DND-41 (cell line): ENCODE results near the gene NSMF.

Experiments used
- ATAC-seq: fragments of 200-7000 bp; cut with Tn5 transposase; 3 replicates; pipeline ENCODE4 v1.9.1; 2021; ENCODE audit warnings: low read depth; ENCODE audit not compliant: insufficient read depth
- DNase-seq: peaks from one replicate; pipeline ENCODE4 v3.0.0-alpha.2; 2020
- H2AFZ ChIP-seq: 2 replicates; pipeline ENCODE4 v1.6.0; 2012; ENCODE audit warnings: low read depth, low read length
- H3K27ac ChIP-seq: 2 replicates; pipeline ENCODE4 v1.5.1; 2012; ENCODE audit warnings: low read length, inconsistent platforms
- H3K27me3 ChIP-seq: fragments of 200-600 bp; sonication (generic); 2 replicates; pipeline ENCODE4 v1.6.0; 2012; ENCODE audit warnings: low read length, mild to moderate bottlenecking, inconsistent platforms; ENCODE audit not compliant: insufficient read depth, poor library complexity
- H3K36me3 ChIP-seq: 2 replicates; pipeline ENCODE4 v1.5.1; 2012; ENCODE audit warnings: low read length, inconsistent platforms; ENCODE audit not compliant: insufficient read depth
- H3K4me1 ChIP-seq: 2 replicates; pipeline ENCODE4 v1.5.1; 2012; ENCODE audit warnings: mild to moderate bottlenecking, low read length; ENCODE audit not compliant: insufficient read depth
- H3K4me2 ChIP-seq: 2 replicates; pipeline ENCODE4 v1.6.0; 2012; ENCODE audit warnings: mild to moderate bottlenecking, moderate library complexity, low read length, inconsistent platforms; ENCODE audit not compliant: insufficient read depth
- H3K4me3 ChIP-seq, 2 experiments: fragments of 200-600 bp in 1 of 2; shearing (Covaris generic) in 1 of 2; 2 replicates each; pipeline ENCODE4 v1.5.1; 2012 to 2016; ENCODE audit warnings: inconsistent platforms in 2 of 2, low read length in 2 of 2, mild to moderate bottlenecking in 2 of 2, low read depth in 1 of 2, moderate library complexity in 1 of 2
- H3K79me2 ChIP-seq: 2 replicates; pipeline ENCODE4 v1.6.0; 2012; ENCODE audit warnings: low read length, inconsistent platforms; ENCODE audit not compliant: insufficient read depth
- H3K9ac ChIP-seq: 2 replicates; pipeline ENCODE4 v1.6.0; 2012; ENCODE audit warnings: low read depth, mild to moderate bottlenecking, inconsistent platforms, low read length, moderate library complexity
- H3K9me3 ChIP-seq: 2 replicates; pipeline ENCODE4 v1.5.1; 2012; ENCODE audit warnings: low read length, moderate library complexity, mild to moderate bottlenecking, inconsistent platforms; ENCODE audit not compliant: insufficient read depth, severe bottlenecking
- H4K20me1 ChIP-seq: 2 replicates; pipeline ENCODE4 v1.6.0; 2012; ENCODE audit warnings: low read length; ENCODE audit not compliant: insufficient read depth
- EZH2 ChIP-seq: IDR thresholded peaks from 3 replicates; pipeline ENCODE4 v1.6.1; 2012; ENCODE audit warnings: borderline replicate concordance, low read depth, mild to moderate bottlenecking, moderate library complexity, low read length, inconsistent platforms; ENCODE audit not compliant: severe bottlenecking
- TF ChIP-seq, protein P1 (sequence below): IDR thresholded peaks from 2 replicates; pipeline ENCODE4 v1.5.1; 2012; ENCODE audit warnings: borderline replicate concordance, low read length, moderate library complexity, mild to moderate bottlenecking; ENCODE audit not compliant: poor library complexity, severe bottlenecking; ENCODE audit errors: extremely low read depth

The NSMF gene

DNA sequence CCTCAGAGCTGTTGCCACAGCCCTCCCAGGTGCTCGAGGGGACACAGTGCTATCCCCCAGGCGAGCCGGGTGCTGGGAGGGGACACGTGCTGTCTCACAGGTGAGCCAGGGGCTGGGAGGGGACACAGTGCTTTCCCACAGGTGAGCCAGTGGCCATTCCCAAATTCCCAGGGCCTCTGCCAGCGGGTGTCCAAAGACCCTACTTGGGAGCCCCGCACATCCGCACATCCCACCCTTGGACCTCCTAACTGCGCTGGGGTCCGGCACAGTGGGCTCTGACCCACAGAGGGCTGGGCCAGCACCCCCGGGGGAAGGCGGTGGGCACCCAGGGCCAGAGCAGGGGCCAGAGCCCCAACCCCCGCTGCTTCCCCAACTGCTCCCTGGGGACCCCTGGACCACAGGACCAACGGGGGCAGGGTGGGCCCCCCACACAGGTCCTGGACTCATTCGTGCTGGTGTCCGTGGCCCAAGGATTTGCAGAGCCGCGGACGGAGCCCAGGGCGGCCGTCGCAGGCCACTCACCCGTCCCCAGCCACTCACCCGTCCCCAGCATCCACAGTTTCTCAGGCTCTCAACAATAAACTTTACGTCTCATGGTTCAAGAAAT is 54.1 kb downstream of the NSMF start:
- H2AFZ ChIP-seq = no peak overlapping the region
- no peak overlapping the region for H3K27ac ChIP-seq
- H3K79me2 ChIP-seq = no peaks in the 10 kb centered on the region
- ATAC-seq (no peak), DNase-seq (no peak)
- H3K4me3 ChIP-seq = no peak overlapping the region
- no peaks in the 10 kb centered on the region for H3K36me3 ChIP-seq
- H3K4me2 ChIP-seq = no peak overlapping the region
- H3K27me3 ChIP-seq = no peaks in the 10 kb centered on the region
- TF ChIP-seq EZH2 = no peak
- TF ChIP-seq, protein P1, sequence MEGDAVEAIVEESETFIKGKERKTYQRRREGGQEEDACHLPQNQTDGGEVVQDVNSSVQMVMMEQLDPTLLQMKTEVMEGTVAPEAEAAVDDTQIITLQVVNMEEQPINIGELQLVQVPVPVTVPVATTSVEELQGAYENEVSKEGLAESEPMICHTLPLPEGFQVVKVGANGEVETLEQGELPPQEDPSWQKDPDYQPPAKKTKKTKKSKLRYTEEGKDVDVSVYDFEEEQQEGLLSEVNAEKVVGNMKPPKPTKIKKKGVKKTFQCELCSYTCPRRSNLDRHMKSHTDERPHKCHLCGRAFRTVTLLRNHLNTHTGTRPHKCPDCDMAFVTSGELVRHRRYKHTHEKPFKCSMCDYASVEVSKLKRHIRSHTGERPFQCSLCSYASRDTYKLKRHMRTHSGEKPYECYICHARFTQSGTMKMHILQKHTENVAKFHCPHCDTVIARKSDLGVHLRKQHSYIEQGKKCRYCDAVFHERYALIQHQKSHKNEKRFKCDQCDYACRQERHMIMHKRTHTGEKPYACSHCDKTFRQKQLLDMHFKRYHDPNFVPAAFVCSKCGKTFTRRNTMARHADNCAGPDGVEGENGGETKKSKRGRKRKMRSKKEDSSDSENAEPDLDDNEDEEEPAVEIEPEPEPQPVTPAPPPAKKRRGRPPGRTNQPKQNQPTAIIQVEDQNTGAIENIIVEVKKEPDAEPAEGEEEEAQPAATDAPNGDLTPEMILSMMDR = no peak
- H4K20me1 ChIP-seq = no peaks in the 10 kb centered on the region
- H3K9ac ChIP-seq = no peak overlapping the region
- H3K4me1 ChIP-seq = no peaks in the 10 kb centered on the region
- no peaks in the 10 kb centered on the region for H3K9me3 ChIP-seq

DNA sequence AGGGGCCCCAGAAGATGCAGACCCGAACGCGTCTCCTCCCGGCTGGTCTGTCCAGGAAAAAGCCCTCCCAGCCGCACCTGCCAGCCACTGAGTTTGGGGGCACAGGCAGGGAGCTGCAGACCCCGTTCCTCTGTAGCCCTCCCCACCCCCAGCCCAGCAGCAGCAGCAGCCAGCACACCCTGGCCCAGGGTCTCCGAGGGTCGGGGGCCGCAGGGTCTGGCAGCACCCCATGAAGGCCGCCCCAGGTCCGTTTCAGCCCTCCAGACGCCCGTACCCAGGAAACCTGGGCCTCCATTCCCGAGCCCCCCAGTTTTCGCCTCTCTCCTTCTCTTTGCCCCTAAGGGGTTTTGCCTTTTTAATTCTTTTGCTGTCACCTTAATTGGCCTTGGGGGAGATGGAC is 55.9 kb downstream of the NSMF start:
- H2AFZ ChIP-seq = no peak overlapping the region
- H3K36me3 ChIP-seq = no peaks in the 10 kb centered on the region
- TF ChIP-seq, protein P1 = no peak
- H4K20me1 ChIP-seq = no peaks in the 10 kb centered on the region
- H3K9me3 ChIP-seq = no peaks in the 10 kb centered on the region
- H3K27ac ChIP-seq = no peak overlapping the region
- ATAC-seq = no peak
- H3K9ac ChIP-seq = no peak overlapping the region
- H3K79me2 ChIP-seq = no peaks in the 10 kb centered on the region
- no peaks in the 10 kb centered on the region for H3K27me3 ChIP-seq
- no peak for DNase-seq
- no peak overlapping the region for H3K4me3 ChIP-seq
- no peaks in the 10 kb centered on the region for H3K4me1 ChIP-seq
- H3K4me2 ChIP-seq = no peak overlapping the region

DNA sequence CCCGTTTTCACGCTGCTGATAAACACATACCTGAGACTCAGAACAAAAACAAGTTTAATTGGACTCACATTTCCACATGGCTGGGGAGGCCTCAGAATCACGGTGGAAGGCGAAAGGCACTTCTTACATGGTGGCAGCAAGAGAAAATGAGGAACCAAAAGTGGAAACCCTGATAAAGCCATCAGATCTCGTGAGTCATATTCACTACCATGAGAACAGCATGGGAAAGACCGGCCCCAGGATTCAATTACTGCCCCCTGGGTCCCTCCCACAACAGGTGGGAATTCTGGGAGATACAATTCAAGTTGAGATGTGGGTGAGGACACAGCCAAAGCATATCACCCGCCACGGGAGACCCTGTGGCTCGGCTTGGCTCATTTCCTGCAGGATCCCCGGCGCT is 56.4 kb downstream of the NSMF start:
- Histone ChIP-seq H4K20me1 (no peaks in the 10 kb centered on the region), H3K4me1 (no peaks in the 10 kb centered on the region), H3K9me3 (no peaks in the 10 kb centered on the region), H3K27me3 (no peaks in the 10 kb centered on the region), H3K4me2 (no peak overlapping the region), H2AFZ (no peak overlapping the region), H3K9ac (no peak overlapping the region), H3K27ac (no peak overlapping the region), H3K36me3 (no peaks in the 10 kb centered on the region), H3K4me3 (no peak overlapping the region), H3K79me2 (no peaks in the 10 kb centered on the region)
- TF ChIP-seq, protein P1 = no peak
- ATAC-seq (no peak), DNase-seq (no peak)
